Fibroblast of mammary gland (primary cell): Measurements from ENCODE around the gene CHCHD3.

Source experiments
- DNase-seq: peaks from one replicate; pipeline ENCODE4 v3.0.0-alpha.2; 2010; ENCODE audit warnings: low read depth
- H3K4me3 ChIP-seq: 2 replicates; pipeline ENCODE4 v1.5.1; 2011; ENCODE audit warnings: low read depth, mild to moderate bottlenecking, low read length, moderate library complexity; ENCODE audit not compliant: control insufficient read depth
- TF ChIP-seq, protein P1 (sequence below): conservative IDR thresholded peaks from 2 replicates; pipeline ENCODE4 v1.5.1; 2011; ENCODE audit warnings: low read depth, low read length, inconsistent platforms; ENCODE audit not compliant: control insufficient read depth, insufficient read depth

Gene CHCHD3

DNA sequence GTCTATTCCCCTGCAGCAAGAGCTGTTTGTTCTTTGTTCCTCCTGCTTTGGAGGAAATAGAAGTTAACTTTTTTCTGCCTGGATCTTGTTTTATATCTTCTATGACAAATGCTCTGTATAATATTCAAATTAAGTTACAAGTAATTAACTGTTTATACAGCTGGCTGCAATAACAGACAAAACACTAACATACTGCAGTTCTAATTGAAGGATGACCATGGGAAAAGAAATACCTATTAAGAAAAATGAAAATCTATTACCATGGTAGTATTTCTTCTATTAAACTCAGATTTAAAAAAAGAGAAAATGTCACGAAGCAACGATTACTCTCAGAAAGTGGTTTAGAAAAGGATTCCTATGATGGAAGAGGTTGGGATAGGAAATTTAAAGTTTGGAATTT, 291.8 kb downstream of the CHCHD3 start:
- no peak for DNase-seq
- TF ChIP-seq, protein P1, sequence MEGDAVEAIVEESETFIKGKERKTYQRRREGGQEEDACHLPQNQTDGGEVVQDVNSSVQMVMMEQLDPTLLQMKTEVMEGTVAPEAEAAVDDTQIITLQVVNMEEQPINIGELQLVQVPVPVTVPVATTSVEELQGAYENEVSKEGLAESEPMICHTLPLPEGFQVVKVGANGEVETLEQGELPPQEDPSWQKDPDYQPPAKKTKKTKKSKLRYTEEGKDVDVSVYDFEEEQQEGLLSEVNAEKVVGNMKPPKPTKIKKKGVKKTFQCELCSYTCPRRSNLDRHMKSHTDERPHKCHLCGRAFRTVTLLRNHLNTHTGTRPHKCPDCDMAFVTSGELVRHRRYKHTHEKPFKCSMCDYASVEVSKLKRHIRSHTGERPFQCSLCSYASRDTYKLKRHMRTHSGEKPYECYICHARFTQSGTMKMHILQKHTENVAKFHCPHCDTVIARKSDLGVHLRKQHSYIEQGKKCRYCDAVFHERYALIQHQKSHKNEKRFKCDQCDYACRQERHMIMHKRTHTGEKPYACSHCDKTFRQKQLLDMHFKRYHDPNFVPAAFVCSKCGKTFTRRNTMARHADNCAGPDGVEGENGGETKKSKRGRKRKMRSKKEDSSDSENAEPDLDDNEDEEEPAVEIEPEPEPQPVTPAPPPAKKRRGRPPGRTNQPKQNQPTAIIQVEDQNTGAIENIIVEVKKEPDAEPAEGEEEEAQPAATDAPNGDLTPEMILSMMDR, result no peak
- H3K4me3 ChIP-seq, result no peak overlapping the region

GRCh38 chr7:132789281-132789680, 292.6 kb downstream of the CHCHD3 start:
- DNase-seq, result peak; percentile 26
- no peak overlapping the region for H3K4me3 ChIP-seq
- TF ChIP-seq, protein P1, result no peak

- TF ChIP-seq, protein P1, result no peak
- H3K4me3 ChIP-seq, result no peak overlapping the region
- no peak for DNase-seq
These were observed 296.0 kb downstream of the CHCHD3 start for GRCh38 chr7:132785870-132786269.

DNA sequence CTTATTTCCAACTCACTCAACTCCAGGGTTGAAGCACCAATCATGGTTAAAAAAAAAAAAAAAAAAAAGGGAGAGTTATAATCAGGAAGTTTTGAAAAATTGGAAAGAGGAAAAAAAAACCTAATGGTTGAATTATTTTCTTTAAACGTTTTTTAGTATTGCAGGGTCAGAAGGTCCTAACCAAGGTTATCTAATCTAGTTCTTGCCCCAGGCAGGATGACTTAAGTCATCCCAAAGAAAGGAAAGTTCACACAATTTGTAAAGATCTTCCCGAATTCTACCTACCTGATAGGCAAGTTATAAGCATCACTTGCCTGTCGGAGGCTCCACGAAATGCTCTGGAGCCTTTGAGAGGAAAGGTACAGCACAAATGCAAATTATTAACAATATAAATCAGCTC, 297.5 kb downstream of the CHCHD3 start:
- H3K4me3 ChIP-seq, result no peak overlapping the region
- DNase-seq, result no peak
- TF ChIP-seq, protein P1, result no peak

DNA sequence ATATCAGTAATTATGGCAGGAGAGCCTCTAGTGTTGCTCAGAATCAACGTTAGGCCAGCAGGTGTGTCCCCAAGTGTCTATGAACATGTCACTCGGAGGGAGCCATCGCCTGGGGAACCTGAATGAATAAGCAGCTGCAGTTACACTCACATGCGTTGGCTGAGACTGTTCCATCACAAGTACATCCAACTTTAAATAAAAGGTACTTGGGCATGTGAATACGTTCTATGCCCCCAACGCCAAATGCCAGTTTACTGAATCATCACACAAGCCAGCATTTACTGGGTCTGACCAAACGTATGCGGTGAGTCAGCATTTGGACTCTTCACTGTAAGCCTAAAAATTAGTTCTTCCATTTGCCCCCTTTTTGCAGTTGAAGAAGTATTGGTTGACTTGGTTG, 298.1 kb downstream of the CHCHD3 start:
- peak; percentile 90 for DNase-seq
- TF ChIP-seq, protein P1, result no peak
- no peak overlapping the region for H3K4me3 ChIP-seq

DNA sequence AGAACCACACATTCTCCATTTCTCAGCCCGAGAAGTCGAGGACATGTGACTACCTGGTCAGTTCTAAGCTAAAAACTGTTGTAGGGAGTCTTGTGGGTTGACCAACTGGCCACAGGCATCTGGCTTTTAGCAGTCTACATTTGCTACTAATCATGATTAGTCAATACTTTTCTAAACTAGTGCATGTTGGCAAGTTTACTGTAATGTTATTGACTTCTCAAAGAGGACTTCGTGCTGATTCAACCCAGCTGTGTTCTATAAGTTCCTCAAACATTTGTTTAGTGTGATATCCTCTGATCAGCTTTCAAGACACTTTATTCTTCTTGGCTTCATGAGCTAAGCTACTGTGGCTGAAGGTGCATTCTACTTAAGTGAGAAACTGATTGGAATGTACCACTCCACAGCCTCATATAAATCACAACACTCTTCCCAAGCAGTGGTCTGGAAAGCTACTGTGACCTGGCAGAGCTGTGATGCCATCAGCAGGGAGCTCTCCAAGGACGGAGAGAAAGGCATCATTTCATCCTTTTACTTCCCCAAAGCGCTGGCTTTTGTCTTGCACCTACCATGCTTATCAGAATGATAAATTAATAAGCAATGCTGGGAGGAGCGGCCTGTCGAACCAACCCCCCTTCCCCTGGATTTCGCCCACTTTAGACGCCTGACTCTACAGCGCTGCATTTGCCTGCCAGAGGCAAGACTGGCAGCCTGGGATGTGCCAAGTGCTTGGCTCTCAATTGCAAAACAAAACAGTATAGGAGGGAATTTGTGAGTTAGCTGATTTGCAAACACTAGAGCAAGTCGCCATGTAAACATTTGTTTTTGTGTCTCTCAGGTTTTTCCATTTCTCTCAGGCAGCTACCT, 298.9 kb downstream of the CHCHD3 start:
- DNase-seq, result peak; percentile 97
- TF ChIP-seq, protein P1, result no peak
- H3K4me3 ChIP-seq, result no peak overlapping the region

- TF ChIP-seq, protein P1, result no peak
- no peak for DNase-seq
- H3K4me3 ChIP-seq, result no peak overlapping the region
These were observed 301.1 kb downstream of the CHCHD3 start for GRCh38 chr7:132780822-132781221.
